Measurements from ENCODE around the gene TNFAIP2. TPM values are rescaled to one million over a fixed set of nuclear protein-coding genes. Genes with fewer than 3 reads are reported as not detected.

The TNFAIP2 gene, protein sequence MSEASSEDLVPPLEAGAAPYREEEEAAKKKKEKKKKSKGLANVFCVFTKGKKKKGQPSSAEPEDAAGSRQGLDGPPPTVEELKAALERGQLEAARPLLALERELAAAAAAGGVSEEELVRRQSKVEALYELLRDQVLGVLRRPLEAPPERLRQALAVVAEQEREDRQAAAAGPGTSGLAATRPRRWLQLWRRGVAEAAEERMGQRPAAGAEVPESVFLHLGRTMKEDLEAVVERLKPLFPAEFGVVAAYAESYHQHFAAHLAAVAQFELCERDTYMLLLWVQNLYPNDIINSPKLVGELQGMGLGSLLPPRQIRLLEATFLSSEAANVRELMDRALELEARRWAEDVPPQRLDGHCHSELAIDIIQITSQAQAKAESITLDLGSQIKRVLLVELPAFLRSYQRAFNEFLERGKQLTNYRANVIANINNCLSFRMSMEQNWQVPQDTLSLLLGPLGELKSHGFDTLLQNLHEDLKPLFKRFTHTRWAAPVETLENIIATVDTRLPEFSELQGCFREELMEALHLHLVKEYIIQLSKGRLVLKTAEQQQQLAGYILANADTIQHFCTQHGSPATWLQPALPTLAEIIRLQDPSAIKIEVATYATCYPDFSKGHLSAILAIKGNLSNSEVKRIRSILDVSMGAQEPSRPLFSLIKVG
- total RNA-seq: 82.7 TPM

DNA sequence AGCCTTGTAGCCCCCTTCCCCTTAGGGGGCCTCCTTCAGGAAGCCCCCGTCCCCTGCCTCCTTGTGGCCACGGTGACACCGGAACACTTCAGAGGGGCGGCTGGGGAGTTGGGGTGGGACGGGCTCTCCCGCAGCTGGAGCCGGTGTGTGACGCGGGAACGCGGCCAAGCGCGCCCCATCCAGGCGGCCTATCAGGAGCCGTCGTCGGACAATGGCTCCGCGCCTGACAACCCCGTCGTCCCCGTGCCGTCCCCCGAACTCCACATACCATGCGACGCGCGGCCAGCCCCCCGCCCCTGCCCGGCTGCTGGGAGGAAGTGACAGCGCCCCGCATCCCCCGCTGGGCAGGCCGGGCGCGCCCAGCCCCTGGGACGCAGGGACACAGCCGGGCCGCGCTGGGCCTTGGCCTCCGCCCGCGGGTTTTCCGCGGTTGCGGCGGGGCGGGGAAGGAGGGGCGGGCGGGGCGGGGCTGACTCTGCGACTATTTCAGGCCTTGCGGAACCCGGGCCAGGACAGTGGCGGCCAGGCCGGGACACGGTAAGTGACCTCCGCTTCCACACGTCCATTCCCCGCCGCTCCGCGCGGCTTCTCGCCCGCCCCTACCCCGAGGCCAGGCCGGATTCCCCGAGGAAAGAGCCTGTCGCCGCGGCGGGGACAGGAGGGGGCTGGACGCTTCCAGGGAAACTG is at the start of gene TNFAIP2:
Gene TNFAIP2, plus strand, starts transcription at position 515 of the 687 bp plus-strand sequence. CDS start 2,997 bp downstream, outside the sequence.
- DNase-seq (ENCODE audit: extremely low spot score in 2 of 2): no peak
- Histone ChIP-seq H3K27me3 (no peaks in the 10 kb centered on the region), H3K4me1 (peaks cover 82% of the 10 kb centered on the region), H3K36me3 (no peaks in the 10 kb centered on the region), H3K4me3 (peak within 1 kb of the TSS; percentile 53 to 59), H3K9me3 (no peaks in the 10 kb centered on the region), H3K27ac (peak within 1 kb of the TSS; percentile 93)
- TF ChIP-seq, protein P1, sequence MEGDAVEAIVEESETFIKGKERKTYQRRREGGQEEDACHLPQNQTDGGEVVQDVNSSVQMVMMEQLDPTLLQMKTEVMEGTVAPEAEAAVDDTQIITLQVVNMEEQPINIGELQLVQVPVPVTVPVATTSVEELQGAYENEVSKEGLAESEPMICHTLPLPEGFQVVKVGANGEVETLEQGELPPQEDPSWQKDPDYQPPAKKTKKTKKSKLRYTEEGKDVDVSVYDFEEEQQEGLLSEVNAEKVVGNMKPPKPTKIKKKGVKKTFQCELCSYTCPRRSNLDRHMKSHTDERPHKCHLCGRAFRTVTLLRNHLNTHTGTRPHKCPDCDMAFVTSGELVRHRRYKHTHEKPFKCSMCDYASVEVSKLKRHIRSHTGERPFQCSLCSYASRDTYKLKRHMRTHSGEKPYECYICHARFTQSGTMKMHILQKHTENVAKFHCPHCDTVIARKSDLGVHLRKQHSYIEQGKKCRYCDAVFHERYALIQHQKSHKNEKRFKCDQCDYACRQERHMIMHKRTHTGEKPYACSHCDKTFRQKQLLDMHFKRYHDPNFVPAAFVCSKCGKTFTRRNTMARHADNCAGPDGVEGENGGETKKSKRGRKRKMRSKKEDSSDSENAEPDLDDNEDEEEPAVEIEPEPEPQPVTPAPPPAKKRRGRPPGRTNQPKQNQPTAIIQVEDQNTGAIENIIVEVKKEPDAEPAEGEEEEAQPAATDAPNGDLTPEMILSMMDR (IDR thresholded peaks at IDR 0.05): no peak
- TF ChIP-seq POLR2AphosphoS5 (IDR thresholded peaks at IDR 0.05; ENCODE audit: insufficient read depth in 1 of 2, low read depth in 1 of 2) (peak in 1 of 2 donors; percentile 69), POLR2A (IDR thresholded peaks at IDR 0.05) (peak in 1 of 2 donors; percentile 47)
- intact Hi-C loops (cut with DNase I): loop anchor here (5.0 kb wide), 2 partner anchors 84 to 264 kb away; partner anchors contain the start of gene MARK3

DNA sequence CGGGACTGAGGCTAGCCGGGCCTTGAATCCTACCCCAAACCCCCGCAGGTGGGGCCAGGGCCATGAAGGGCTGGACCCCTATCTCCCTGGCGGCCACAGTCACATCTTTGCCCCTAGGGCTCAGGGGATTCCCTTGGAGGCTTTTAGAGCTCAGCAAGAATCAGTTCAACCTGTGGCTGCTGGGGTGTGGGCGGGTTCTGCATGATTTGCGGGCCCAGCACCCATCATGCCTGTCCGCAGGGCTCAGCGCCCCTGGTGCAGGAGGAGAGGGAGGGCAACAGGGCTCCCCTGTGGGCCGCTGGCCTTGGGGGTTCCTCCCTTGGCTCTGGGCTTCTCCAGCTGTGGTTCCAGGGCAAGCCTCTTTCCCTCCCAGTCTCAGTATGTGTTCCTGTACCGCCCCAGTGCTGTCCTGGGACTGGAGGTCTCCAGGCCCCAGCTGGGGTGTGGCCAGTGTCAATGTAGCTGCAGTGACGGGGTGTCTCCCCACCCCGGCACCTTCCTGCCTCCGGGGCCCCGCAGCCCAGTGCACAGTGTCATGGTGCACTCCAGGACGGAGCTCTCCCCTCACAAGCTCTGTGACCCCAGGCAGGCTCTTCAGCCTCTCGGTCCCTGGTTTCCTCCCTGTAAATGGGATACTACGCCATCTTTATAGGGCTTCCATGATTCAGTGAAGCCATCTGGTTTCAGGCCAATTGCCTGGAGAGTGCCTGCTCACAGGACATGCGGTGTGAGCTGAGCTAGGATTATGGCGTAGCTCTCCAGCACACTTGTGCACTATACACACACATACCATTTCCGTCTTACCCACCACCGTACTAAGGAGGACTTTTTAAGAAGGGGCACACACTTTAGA is 49.2 kb upstream of the TNFAIP2 start:
- intact Hi-C loops (cut with DNase I): no loop called here

DNA sequence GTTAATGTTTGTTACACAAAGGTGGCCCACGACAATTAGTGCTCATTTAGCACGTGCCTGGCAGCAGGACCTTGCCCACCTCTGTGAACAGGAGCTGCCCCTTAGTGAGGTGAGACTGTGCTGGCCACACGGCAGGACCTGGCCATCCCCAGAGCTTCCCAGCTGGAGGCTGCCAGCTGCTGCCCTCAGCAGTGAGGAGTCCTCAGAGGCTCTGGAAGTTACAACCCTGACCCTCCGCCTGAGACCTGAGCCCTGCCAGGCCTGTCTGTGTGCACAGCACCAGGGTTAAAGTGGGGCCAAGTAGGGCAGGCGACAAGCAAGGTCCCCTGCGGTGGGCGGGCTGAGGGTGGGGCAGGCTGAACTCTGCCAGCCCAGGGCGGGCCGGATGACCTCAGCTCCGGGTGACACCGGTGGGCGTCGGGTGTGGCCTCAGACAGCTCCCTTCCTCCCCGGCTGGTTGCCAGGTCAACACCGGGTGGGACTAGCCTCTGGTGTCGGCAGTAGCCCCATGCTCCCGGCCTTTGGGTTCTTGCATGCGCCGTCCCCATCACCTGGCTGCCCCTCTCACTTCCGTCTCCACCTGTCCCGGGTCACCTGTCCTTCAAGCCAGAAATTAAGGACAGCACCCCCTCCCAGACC is 48.4 kb upstream of the TNFAIP2 start:
- Histone ChIP-seq H3K36me3 (no peaks in the 10 kb centered on the region), H3K9me3 (no peaks in the 10 kb centered on the region), H3K27me3 (no peaks in the 10 kb centered on the region), H3K4me1 (peaks cover 46% of the 10 kb centered on the region), H3K27ac (peak overlapping the region; percentile 72), H3K4me3 (peak overlapping the region; percentile 41 to 45)
- TF ChIP-seq POLR2A (IDR thresholded peaks at IDR 0.05) (no peak), POLR2AphosphoS5 (IDR thresholded peaks at IDR 0.05; ENCODE audit: insufficient read depth in 1 of 2, low read depth in 1 of 2) (no peak)
- TF ChIP-seq, protein P1 (IDR thresholded peaks at IDR 0.05): no peak
- no peak for DNase-seq (ENCODE audit: extremely low spot score in 2 of 2)
- intact Hi-C loops (cut with DNase I): no loop called here

More for the DNA sequence above, 49.2 kb upstream of the TNFAIP2 start:
- H3K36me3 ChIP-seq: no peaks in the 10 kb centered on the region
- DNase-seq (ENCODE audit: extremely low spot score in 2 of 2): peak in 1 of 2 donors; percentile 94
- H3K27me3 ChIP-seq: no peaks in the 10 kb centered on the region
- H3K27ac ChIP-seq: no peak overlapping the region
- TF ChIP-seq POLR2A (IDR thresholded peaks at IDR 0.05): no peak
- TF ChIP-seq POLR2AphosphoS5 (IDR thresholded peaks at IDR 0.05; ENCODE audit: insufficient read depth in 1 of 2, low read depth in 1 of 2): no peak
- TF ChIP-seq, protein P1 (IDR thresholded peaks at IDR 0.05): no peak
- no peaks in the 10 kb centered on the region for H3K9me3 ChIP-seq
- H3K4me3 ChIP-seq: no peak overlapping the region
- peaks cover 46% of the 10 kb centered on the region for H3K4me1 ChIP-seq

DNA sequence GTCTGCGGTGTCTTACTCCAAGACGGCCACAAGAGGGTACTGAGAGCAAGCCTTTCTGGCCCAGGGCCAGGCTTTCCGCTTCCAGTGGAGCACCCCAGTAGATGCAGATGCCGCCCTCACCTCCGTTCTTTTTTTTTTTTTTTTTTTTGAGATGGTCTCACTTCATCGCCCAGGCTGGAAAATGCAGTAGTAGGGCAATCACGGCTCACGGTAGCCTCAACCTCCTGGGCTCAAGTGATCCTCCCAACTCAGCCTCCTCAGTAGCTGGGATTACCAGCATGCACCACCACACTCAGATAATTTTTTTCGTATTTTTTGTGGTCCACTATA is 44.9 kb upstream of the TNFAIP2 start:
- no peak for DNase-seq (ENCODE audit: extremely low spot score in 2 of 2)
- peaks cover 25% of the 10 kb centered on the region for H3K4me1 ChIP-seq
- no peak overlapping the region for H3K4me3 ChIP-seq
- H3K9me3 ChIP-seq: no peaks in the 10 kb centered on the region
- H3K36me3 ChIP-seq: no peaks in the 10 kb centered on the region
- H3K27me3 ChIP-seq: no peaks in the 10 kb centered on the region
- no peak overlapping the region for H3K27ac ChIP-seq
- TF ChIP-seq POLR2AphosphoS5 (IDR thresholded peaks at IDR 0.05; ENCODE audit: insufficient read depth in 1 of 2, low read depth in 1 of 2) (peak in 1 of 2 donors; percentile 11), POLR2A (IDR thresholded peaks at IDR 0.05) (no peak)
- TF ChIP-seq, protein P1 (IDR thresholded peaks at IDR 0.05): peak; percentile 36 to 79 (median 54)
- intact Hi-C loops (cut with DNase I): no loop called here
